ENCODE data around the gene ZNF646. TPM values are rescaled to one million over a fixed set of nuclear protein-coding genes. Genes with fewer than 3 reads are reported as not detected.

The ZNF646 gene
- total and polyA plus RNA-seq, 2 donors (not counting 3 experiments of a cell fraction or from before 2014, with no cell fraction given) = 4.1 to 15.9 TPM

- Histone ChIP-seq H3K9me1 (replicated peaks; ENCODE audit: control insufficient read depth, extremely low read depth, insufficient read depth, low read length) (no peaks in the 10 kb centered on the region), H3K9me3 (replicated peaks; ENCODE audit: control insufficient read depth, insufficient read depth, low read length) (no peaks in the 10 kb centered on the region), H3K36me3 (ENCODE audit: control insufficient read depth in 2 of 2, extremely low read depth in 1 of 2, insufficient read depth in 2 of 2, low read length in 2 of 2) (peaks cover 0 to 11% of the 10 kb centered on the region in 2 experiments), H4K20me1 (replicated peaks; ENCODE audit: control insufficient read depth, extremely low read depth, insufficient read depth, low read length) (no peaks in the 10 kb centered on the region), H3K4me1 (ENCODE audit: control insufficient read depth, extremely low read depth, insufficient read depth, low read length) (no peaks in the 10 kb centered on the region), H3K79me2 (ENCODE audit: control insufficient read depth, insufficient read depth, low read length) (no peaks in the 10 kb centered on the region), H2AFZ (ENCODE audit: low read depth, low read length) (no peak overlapping the region), H3K4me2 (ENCODE audit: insufficient read depth, low read length) (no peak overlapping the region), H3K4me3 (replicated peaks in 1 of 3; ENCODE audit: insufficient read depth in 1 of 3, low read depth in 1 of 3, low read length in 3 of 3) (no peak overlapping the region), H3K9ac (replicated peaks; ENCODE audit: extremely low read depth, insufficient read depth, low read length) (no peak overlapping the region), H3K27ac (ENCODE audit: insufficient read depth, low read depth, low read length) (no peak overlapping the region), H3K27me3 (ENCODE audit: control insufficient read depth in 2 of 2, insufficient read depth in 2 of 2, low read length in 2 of 2) (no peaks in the 10 kb centered on the region)
- no peak for TF ChIP-seq POLR2A (IDR thresholded peaks at IDR 0.05; ENCODE audit: low read depth, low read length)
- TF ChIP-seq MAX (IDR thresholded peaks at IDR 0.05; ENCODE audit: insufficient read depth, insufficient read length) = no peak
- no peak for TF ChIP-seq GATA2 (IDR thresholded peaks at IDR 0.05; ENCODE audit: insufficient read depth, insufficient read length, low read depth, low read length)
- TF ChIP-seq CTCF (IDR thresholded peaks at IDR 0.05; ENCODE audit: extremely low read depth in 1 of 2, insufficient read depth in 1 of 2, low read depth in 1 of 2, low read length in 2 of 2) = no peak
- no peak for TF ChIP-seq JUN (IDR thresholded peaks at IDR 0.05; ENCODE audit: borderline replicate concordance, insufficient read depth, insufficient read length, low read depth)
- no peak for TF ChIP-seq MYC (IDR thresholded peaks at IDR 0.05; ENCODE audit: low read depth, low read length)
- TF ChIP-seq POLR2AphosphoS5 (IDR thresholded peaks at IDR 0.05; ENCODE audit: insufficient read depth, low read depth, low read length) = no peak
- TF ChIP-seq EZH2 (IDR thresholded peaks at IDR 0.05; ENCODE audit: borderline replicate concordance, low read depth, low read length, severe bottlenecking) = no peak
- no peak for TF ChIP-seq FOS (IDR thresholded peaks at IDR 0.05; ENCODE audit: borderline replicate concordance, insufficient read depth, low read length)
- ChIA-PET POLR2A (no interaction called here), CTCF (interaction anchor here (1.4 to 2.4 kb wide), 3 partner anchors 11 to 13 kb away, joined by 5 to 13 read pairs (median 8); no protein-coding TSS in a partner anchor)
- no peak for FAIRE-seq
- dilution Hi-C loops (cut with MboI; ENCODE audit: extremely low pct_ligation_motif_present, low sequenced_read_pairs) (no loop called here), intact Hi-C loops (cut with micrococcal nuclease) (no loop called here)
- BruUV-seq (replicated peaks) = no TSS peak
- DNase-seq (ENCODE audit: low read depth, low spot score) = no peak
Measured at GRCh38 chr16:31130899-31131298, 56.7 kb downstream of the ZNF646 start.

All from endothelial cell of umbilical vein (primary cell).